HuH-7.5 (cell line): ENCODE data around the gene KLHDC7B.

ENCODE experiments used
- DNase-seq: peaks from one replicate; pipeline ENCODE4 v3.0.0; 2011; ENCODE audit warnings: low spot score

KLHDC7B gene

GRCh38 chr22:50548040-50548920, 2.6 kb downstream of the KLHDC7B start:
- DNase-seq: no peak

GRCh38 chr22:50548921-50549790, 3.5 kb downstream of the KLHDC7B start:
- no peak for DNase-seq

- no peak for DNase-seq
Observed at GRCh38 chr22:50550395-50550794, 4.7 kb downstream of the KLHDC7B start.

- no peak for DNase-seq
Observed at GRCh38 chr22:50551160-50551752, 5.6 kb downstream of the KLHDC7B start.

- no peak for DNase-seq
Observed at GRCh38 chr22:50553310-50553709, 7.6 kb downstream of the KLHDC7B start.

GRCh38 chr22:50556703-50557102, 11.0 kb downstream of the KLHDC7B start:
- DNase-seq: no peak

- no peak for DNase-seq
Observed at GRCh38 chr22:50560034-50560433, 14.3 kb downstream of the KLHDC7B start.

GRCh38 chr22:50561401-50562358, 16.0 kb downstream of the KLHDC7B start:
- DNase-seq: no peak

GRCh38 chr22:50562523-50563412, 17.1 kb downstream of the KLHDC7B start, which contains the start of gene SYCE3:
TSS of gene SYCE3 (minus strand) at chr22:50562919. CDS start at chr22:50556405, 6,514 bp downstream.
- DNase-seq: peak; percentile 95

GRCh38 chr22:50563413-50564160, 17.9 kb downstream of the KLHDC7B start:
- DNase-seq: no peak

- DNase-seq: no peak
Observed at GRCh38 chr22:50564289-50564688, 18.6 kb downstream of the KLHDC7B start.

GRCh38 chr22:50567721-50568252, 22.1 kb downstream of the KLHDC7B start:
- no peak for DNase-seq

- DNase-seq: no peak
Observed at GRCh38 chr22:50568626-50569025, 22.9 kb downstream of the KLHDC7B start.

GRCh38 chr22:50569041-50569459, 23.4 kb downstream of the KLHDC7B start:
- no peak for DNase-seq

- no peak for DNase-seq
Observed at GRCh38 chr22:50569896-50570535, 24.3 kb downstream of the KLHDC7B start.

GRCh38 chr22:50570861-50571260, 25.2 kb downstream of the KLHDC7B start:
- no peak for DNase-seq

GRCh38 chr22:50571264-50572175, 25.8 kb downstream of the KLHDC7B start:
- DNase-seq: no peak

- no peak for DNase-seq
Observed at GRCh38 chr22:50572965-50573364, 27.3 kb downstream of the KLHDC7B start.
